H1 (cell line): Measurements from ENCODE around the gene FKBP10. TPM values are rescaled to one million over a fixed set of nuclear protein-coding genes. Genes with fewer than 3 reads are reported as not detected.

Experiments used
- CTCF ChIA-PET: fragments of 300-600 bp; sonication (Branson Sonifier 250); formaldehyde crosslinking; loops from one replicate; lab custom pipeline; 2021; ENCODE audit not compliant: partially characterized antibody; lab: Charles Lee
- POLR2A ChIA-PET: fragments of 300-600 bp; sonication (Branson Sonifier 250); formaldehyde crosslinking; loops from one replicate; lab custom pipeline; 2021; ENCODE audit warnings: inconsistent platforms; ENCODE audit not compliant: partially characterized antibody; lab: Charles Lee
- DNase-seq, 2 experiments: peaks; one replicate each; pipeline versions ENCODE4 v3.0.0 to v3.0.0-alpha.2; 2010 to 2022; ENCODE audit warnings: low spot score in 2 of 2, low read depth in 1 of 2, mixed read lengths in 1 of 2
- FAIRE-seq: peaks from 2 replicates; lab custom pipeline; 2011; peaks lifted over from hg19 to GRCh38; lab: Jason Lieb, UNC
- H2AFZ ChIP-seq: 2 replicates; pipeline ENCODE4 v1.8.1; 2012; ENCODE audit warnings: low read length, inconsistent platforms
- H2AK5ac ChIP-seq: 2 replicates; pipeline ENCODE4 v1.6.1; 2013; ENCODE audit warnings: low read depth, low read length
- H2BK120ac ChIP-seq: replicated peaks from 2 replicates; pipeline ENCODE3; 2013; ENCODE audit warnings: low read depth, low read length, inconsistent platforms
- H2BK12ac ChIP-seq: 2 replicates; pipeline ENCODE4 v1.6.1; 2013; ENCODE audit warnings: low read depth, low read length
- H2BK15ac ChIP-seq: 2 replicates; pipeline ENCODE4 v1.6.1; 2013; ENCODE audit warnings: low read length
- H2BK20ac ChIP-seq: 2 replicates; pipeline ENCODE4 v1.6.1; 2013; ENCODE audit warnings: low read length
- H2BK5ac ChIP-seq: 2 replicates; pipeline ENCODE4 v1.6.1; 2013; ENCODE audit warnings: low read depth, low read length
- H3K14ac ChIP-seq: 2 replicates; pipeline ENCODE4 v1.6.1; 2013; ENCODE audit warnings: inconsistent platforms; ENCODE audit not compliant: insufficient read length
- H3K18ac ChIP-seq: 2 replicates; pipeline ENCODE4 v1.6.1; 2013; ENCODE audit warnings: low read length; ENCODE audit errors: extremely low read depth
- H3K23ac ChIP-seq: 2 replicates; pipeline ENCODE4 v1.6.1; 2013; ENCODE audit warnings: inconsistent platforms; ENCODE audit not compliant: insufficient read length
- H3K23me2 ChIP-seq: 2 replicates; pipeline ENCODE4 v1.6.1; 2013; ENCODE audit warnings: low read depth, low read length
- H3K27ac ChIP-seq: 2 replicates; pipeline ENCODE4 v1.6.1; 2011; ENCODE audit warnings: low read depth, low read length, inconsistent platforms
- H3K27me3 ChIP-seq, 4 experiments: replicated peaks in 1 of 4; 1 replicate in 1 of 4; 2 replicates in 3 of 4; pipeline versions ENCODE4 v1.6.1 to v1.8.1; 2011 to 2013; ENCODE audit warnings: low read length in 3 of 4, mild to moderate bottlenecking in 3 of 4, inconsistent platforms in 2 of 4, mixed read lengths in 2 of 4, moderate library complexity in 1 of 4; ENCODE audit not compliant: control insufficient read depth in 3 of 4, insufficient read depth in 3 of 4; ENCODE audit errors: extremely low read depth in 1 of 4
- H3K36me3 ChIP-seq, 4 experiments: 2 replicates each; pipeline versions ENCODE4 v1.6.1 to v1.8.1; 2011 to 2013; ENCODE audit warnings: mild to moderate bottlenecking in 4 of 4, low read length in 3 of 4, moderate library complexity in 2 of 4, control low read depth in 1 of 4, inconsistent platforms in 1 of 4; ENCODE audit not compliant: insufficient read depth in 4 of 4, control insufficient read depth in 2 of 4
- H3K4ac ChIP-seq: replicated peaks from 2 replicates; pipeline ENCODE3; 2013; ENCODE audit warnings: low read length, low read depth, mixed read lengths, inconsistent platforms; ENCODE audit not compliant: insufficient read length
- H3K4me1 ChIP-seq, 4 experiments: replicated peaks in 1 of 4; 1 replicate in 1 of 4; 2 replicates in 3 of 4; pipeline versions ENCODE4 v1.6.1 to v1.8.1; 2011 to 2013; ENCODE audit warnings: low read length in 3 of 4, inconsistent platforms in 2 of 4, mixed read lengths in 1 of 4; ENCODE audit not compliant: insufficient read depth in 4 of 4, control insufficient read depth in 3 of 4
- H3K4me2 ChIP-seq, 2 experiments: 2 replicates each; pipeline versions ENCODE4 v1.6.1 to v1.8.1; 2011 to 2013; ENCODE audit warnings: low read depth in 2 of 2, low read length in 2 of 2, control low read depth in 1 of 2, inconsistent platforms in 1 of 2, mild to moderate bottlenecking in 1 of 2; ENCODE audit not compliant: insufficient read depth in 1 of 2
- H3K4me3 ChIP-seq, 4 experiments: fragments of 200-600, 300-600 bp in 1 of 4; sonication (generic), shearing (Covaris generic), sonication (Bioruptor Twin) in 1 of 4; 2 replicates each; pipeline versions ENCODE4 v1.5.1 to v1.8.1; 2011 to 2016; ENCODE audit warnings: low read length in 4 of 4, low read depth in 3 of 4, control low read depth in 2 of 4, inconsistent platforms in 2 of 4, mild to moderate bottlenecking in 2 of 4, mixed read lengths in 1 of 4, moderate library complexity in 1 of 4; ENCODE audit not compliant: insufficient read depth in 2 of 4; ENCODE audit errors: extremely low read depth in 1 of 4
- H3K56ac ChIP-seq: replicated peaks from 2 replicates; pipeline ENCODE3; 2013; ENCODE audit warnings: low read depth, mild to moderate bottlenecking, mixed read lengths, low read length, inconsistent platforms; ENCODE audit not compliant: insufficient read length
- H3K79me1 ChIP-seq: 2 replicates; pipeline ENCODE4 v1.6.1; 2013; ENCODE audit warnings: low read depth, low read length, control low read depth
- H3K79me2 ChIP-seq, 2 experiments: 2 replicates each; pipeline versions ENCODE4 v1.6.1 to v1.8.1; 2012 to 2013; ENCODE audit warnings: low read length in 2 of 2, mild to moderate bottlenecking in 2 of 2, inconsistent platforms in 1 of 2; ENCODE audit not compliant: insufficient read depth in 2 of 2, control insufficient read depth in 1 of 2
- H3K9ac ChIP-seq, 4 experiments: replicated peaks in 1 of 4; 1 replicate in 1 of 4; 2 replicates in 3 of 4; pipeline versions ENCODE4 v1.6.1 to v1.8.1; 2011 to 2013; ENCODE audit warnings: low read depth in 3 of 4, low read length in 3 of 4, control low read depth in 2 of 4, mild to moderate bottlenecking in 2 of 4, moderate library complexity in 2 of 4, inconsistent platforms in 1 of 4; ENCODE audit errors: extremely low read depth in 1 of 4
- H3K9me3 ChIP-seq, 2 experiments: 2 replicates each; pipeline versions ENCODE4 v1.6.1 to v1.8.1; 2012 to 2013; ENCODE audit warnings: mild to moderate bottlenecking in 2 of 2, moderate library complexity in 2 of 2, control low read depth in 1 of 2, inconsistent platforms in 1 of 2, low read depth in 1 of 2, low read length in 1 of 2, mixed read lengths in 1 of 2; ENCODE audit not compliant: insufficient read depth in 2 of 2
- H4K20me1 ChIP-seq, 2 experiments: replicated peaks in 1 of 2; 2 replicates each; pipeline versions ENCODE3 to v1.8.1; 2011 to 2013; ENCODE audit warnings: inconsistent platforms in 2 of 2, low read length in 2 of 2, mild to moderate bottlenecking in 1 of 2; ENCODE audit not compliant: insufficient read depth in 2 of 2, control insufficient read depth in 1 of 2
- H4K5ac ChIP-seq: 2 replicates; pipeline ENCODE4 v1.6.1; 2013; ENCODE audit warnings: low read length, low read depth, mixed read lengths, inconsistent platforms; ENCODE audit not compliant: insufficient read length
- H4K8ac ChIP-seq: 2 replicates; pipeline ENCODE4 v1.8.0; 2013; ENCODE audit warnings: mild to moderate bottlenecking, moderate library complexity, low read length, inconsistent platforms; ENCODE audit not compliant: insufficient read depth; ENCODE audit errors: extremely low read depth
- H4K91ac ChIP-seq: replicated peaks from 2 replicates; pipeline ENCODE3; 2013; ENCODE audit warnings: low read length, mixed read lengths, inconsistent platforms; ENCODE audit not compliant: insufficient read length
- ASH2L ChIP-seq: fragments of 200-600, 300-600 bp; sonication (generic); IDR thresholded peaks from one replicate; pipeline ENCODE4 v1.7.1; 2017; ENCODE audit warnings: low read length
- BRCA1 ChIP-seq: IDR thresholded peaks from 2 replicates; pipeline ENCODE4 v1.6.1; 2012; ENCODE audit warnings: low read depth, low read length, improper control_type of control experiment
- CBX5 ChIP-seq: fragments of 300-800, 300-1000 bp; sonication (generic); IDR thresholded peaks from 2 replicates; pipeline ENCODE4 v1.7.1; 2016; ENCODE audit warnings: antibody characterized with exemption, low read length, low read depth
- CTBP2 ChIP-seq: IDR thresholded peaks from 2 replicates; pipeline ENCODE4 v1.7.0; 2011; ENCODE audit warnings: borderline replicate concordance, mild to moderate bottlenecking, moderate library complexity, mixed read lengths, low read length; ENCODE audit not compliant: insufficient read depth, insufficient read length
- GABPA ChIP-seq: IDR thresholded peaks from 2 replicates; pipeline ENCODE4 v1.6.1; 2011; ENCODE audit warnings: mild to moderate bottlenecking, low read length, moderate library complexity, borderline replicate concordance; ENCODE audit not compliant: insufficient read depth
- HDAC6 ChIP-seq: IDR thresholded peaks from one replicate; pipeline ENCODE4 v1.7.1; 2012; ENCODE audit warnings: low read depth, mild to moderate bottlenecking, inconsistent platforms, low read length, moderate library complexity
- JUND ChIP-seq: IDR thresholded peaks from 2 replicates; pipeline ENCODE4 v1.6.1; 2011; ENCODE audit warnings: mild to moderate bottlenecking, improper control_type of control experiment, low read length
- MAFK ChIP-seq: IDR thresholded peaks from 2 replicates; pipeline ENCODE4 v1.6.1; 2012; ENCODE audit warnings: low read depth, mild to moderate bottlenecking, improper control_type of control experiment, low read length
- WGBS, 2 experiments: shearing (Covaris generic) in 1 of 2; methylation state at CpG; one replicate each; pipeline versions ENCODE4 v1.1.6 to v1.1.7; 2013 to 2015; ENCODE audit warnings: low lambda C conversion rate in 2 of 2, mixed read lengths in 2 of 2, inconsistent platforms in 1 of 2, low coverage in 1 of 2, missing lambda C conversion rate in 1 of 2; ENCODE audit not compliant: insufficient replicate concordance in 2 of 2, insufficient coverage in 1 of 2, insufficient read length in 1 of 2; ENCODE audit errors: extremely low coverage in 1 of 2, missing lambda C conversion rate in 1 of 2; 5-methylcytosine and 5-hydroxymethylcytosine counted together
- polyA plus RNA-seq, 7 experiments: library from polyadenylated mRNA; depleted of rRNA in 3 of 7; stranded (reverse) in 5 of 7; unstranded in 2 of 7; fragments of >200 nt in 5 of 7; fragments of 200-250 nt in 2 of 7; gene quantifications; 1 replicate in 5 of 7; 2 replicates in 1 of 7; 4 replicates in 1 of 7; pipeline versions ENCODE4 v1.2.1 to v1.2.3, GENCODE V29; 2011 to 2013; ENCODE audit warnings: missing spikeins in 2 of 7, mixed read lengths in 2 of 7
- total RNA-seq: library from RNA; stranded (reverse); fragmentation: NEBNext Ultra II Directional; extraction: Animal tissue kit (Norgen Biotek cat#: 25700); gene quantifications from 2 replicates; pipeline ENCODE4 v1.2.1, GENCODE V29; 2021
- TF ChIP-seq, protein P1 (sequence below): IDR thresholded peaks from 2 replicates; pipeline ENCODE4 v1.6.1; 2011; ENCODE audit warnings: low read depth, mild to moderate bottlenecking, low read length; ENCODE audit not compliant: insufficient read depth
- TF ChIP-seq, protein P2 (sequence below): IDR thresholded peaks from 2 replicates; pipeline ENCODE4 v1.6.1; 2011; ENCODE audit warnings: low read length, improper control_type of control experiment

The FKBP10 gene
- total and polyA plus RNA-seq, 2 of the 8 experiments (the other 6 are each of a cell fraction or from before 2014, with no cell fraction given): 173 to 283 TPM

GRCh38 chr17:41860254-41860931, 47.6 kb downstream of the FKBP10 start:
- Histone ChIP-seq H3K79me1 (peaks cover 3% of the 10 kb centered on the region), H2BK5ac (no peak overlapping the region), H2BK15ac (no peak overlapping the region), H3K4me3 (peak overlapping the region in 1 of 4 experiments; percentile 23; a peak in 1 of 8 replicates), H4K5ac (no peak overlapping the region), H3K14ac (no peak overlapping the region), H3K18ac (no peak overlapping the region), H3K27me3 (no peaks in the 10 kb centered on the region), H3K4ac (no peak overlapping the region), H3K4me1 (peaks cover 9 to 25% (median 13%) of the 10 kb centered on the region in 4 experiments), H4K20me1 (peaks cover 2 to 27% of the 10 kb centered on the region in 2 experiments), H2BK12ac (peak overlapping the region; percentile 60; the same call in 1 of the 2 replicates), H3K56ac (no peak overlapping the region), H3K23ac (no peak overlapping the region), H2BK120ac (no peak overlapping the region), H3K36me3 (no peaks in the 10 kb centered on the region), H2AK5ac (no peak overlapping the region), H4K91ac (no peak overlapping the region), H3K9me3 (no peaks in the 10 kb centered on the region), H3K23me2 (peaks cover 9% of the 10 kb centered on the region), H3K9ac (peak overlapping the region in 1 of 4 experiments; percentile 47; a peak in 1 of 7 replicates), H2BK20ac (0 out of 2 replicates have a peak overlapping the region, but pooled peaks have one; percentile 61), H3K27ac (no peak overlapping the region), H2AFZ (no peak overlapping the region), H3K79me2 (peaks cover 10 to 74% of the 10 kb centered on the region in 2 experiments), H3K4me2 (peak overlapping the region; percentile 22 to 75), H4K8ac (no peak overlapping the region)
- FAIRE-seq: peak; percentile 19
- POLR2A ChIA-PET: interaction anchor here (1.0 to 2.5 kb wide), 9 partner anchors 9 to 172 kb away, joined by 3 to 9 read pairs (median 4); partner anchors contain the start of genes ACLY, FKBP10 and P3H4
- 50% methylated on average over 3 of the region's 3 CpGs; no CpG with 5 or more reads in 1 of the 2 experiments for WGBS, 2 experiments
- no peak for DNase-seq
- CTCF ChIA-PET: interaction anchor here (0.6 to 1.9 kb wide), 5 partner anchors 13 to 122 kb away, joined by 3 to 6 read pairs (median 3); no protein-coding TSS in a partner anchor
- TF ChIP-seq BRCA1 (no peak), ASH2L (no peak), CTBP2 (no peak), MAFK (no peak), HDAC6 (no peak), GABPA (no peak), JUND (no peak), CBX5 (no peak)
- TF ChIP-seq, protein P1, sequence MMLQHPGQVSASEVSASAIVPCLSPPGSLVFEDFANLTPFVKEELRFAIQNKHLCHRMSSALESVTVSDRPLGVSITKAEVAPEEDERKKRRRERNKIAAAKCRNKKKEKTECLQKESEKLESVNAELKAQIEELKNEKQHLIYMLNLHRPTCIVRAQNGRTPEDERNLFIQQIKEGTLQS: no peak
- TF ChIP-seq, protein P2, sequence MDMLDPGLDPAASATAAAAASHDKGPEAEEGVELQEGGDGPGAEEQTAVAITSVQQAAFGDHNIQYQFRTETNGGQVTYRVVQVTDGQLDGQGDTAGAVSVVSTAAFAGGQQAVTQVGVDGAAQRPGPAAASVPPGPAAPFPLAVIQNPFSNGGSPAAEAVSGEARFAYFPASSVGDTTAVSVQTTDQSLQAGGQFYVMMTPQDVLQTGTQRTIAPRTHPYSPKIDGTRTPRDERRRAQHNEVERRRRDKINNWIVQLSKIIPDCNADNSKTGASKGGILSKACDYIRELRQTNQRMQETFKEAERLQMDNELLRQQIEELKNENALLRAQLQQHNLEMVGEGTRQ: no peak
